Ascending aorta (tissue), 2 donors: ENCODE results near the gene SLC35F3. TPM values are rescaled to one million over a fixed set of nuclear protein-coding genes. Genes with fewer than 3 reads are reported as not detected.
"Not testable (repeated sequence)": the region's sequence is repeated elsewhere in the genome, so short reads cannot be mapped to it uniquely, and the experiment has no call there.

Experiments
- DNase-seq, 2 donors: peaks; one replicate each; pipeline ENCODE4 v3.0.0-alpha.2; 2019; ENCODE audit warnings: low spot score in 2 of 2
- H3K27ac ChIP-seq, 2 donors: fragments of 200-600 bp; sonication (generic); one replicate each; pipeline ENCODE4 v1.5.1; 2016 to 2017; ENCODE audit warnings: mild to moderate bottlenecking in 1 of 2
- H3K27me3 ChIP-seq: fragments of 200-600 bp; sonication (generic); one replicate; pipeline ENCODE4 v1.5.1; 2017
- H3K36me3 ChIP-seq, 2 donors: fragments of 200-600 bp; sonication (generic); one replicate each; pipeline ENCODE4 v1.5.1; 2016
- H3K4me1 ChIP-seq, 2 donors: fragments of 200-600 bp; sonication (generic); one replicate each; pipeline ENCODE4 v1.5.1; 2016 to 2017; ENCODE audit warnings: mild to moderate bottlenecking in 1 of 2
- H3K4me3 ChIP-seq, 2 donors: fragments of 200-600 bp; sonication (generic); one replicate each; pipeline ENCODE4 v1.5.1; 2016 to 2017; ENCODE audit warnings: mild to moderate bottlenecking in 1 of 2
- H3K9me3 ChIP-seq, 2 donors: fragments of 200-600 bp; sonication (generic); one replicate each; pipeline ENCODE4 v1.5.1; 2016
- intact Hi-C: fragments of 100-400 bp; cut with DNase I; formaldehyde crosslinking; loops from one replicate; pipeline ENCODE4 v1.15.1; 2023
- total RNA-seq: library from RNA; depleted of rRNA; stranded (reverse); fragments of >200 nt; gene quantifications from one replicate; pipeline ENCODE4 v1.1.0, GENCODE V29; 2016
- TF ChIP-seq, protein P1 (sequence below), 3 experiments: fragments of 200-600 bp in 2 of 3; fragments of 450-650 bp in 1 of 3; sonication (generic) in 2 of 3; IDR thresholded peaks; one replicate each; pipeline ENCODE4 v1.5.1; 2016 to 2019; ENCODE audit warnings: antibody characterized with exemption in 3 of 3, mild to moderate bottlenecking in 1 of 3, moderate library complexity in 1 of 3

The SLC35F3 gene
- total RNA-seq, 1 donor from 2014 or later = 1.4 TPM

GRCh38 chr1:234170622-234171021, 266.1 kb downstream of the SLC35F3 start:
- no peaks in the 10 kb centered on the region for H3K9me3 ChIP-seq
- peak in 1 of 2 donors; percentile 1 for DNase-seq
- H3K36me3 ChIP-seq = no peaks in the 10 kb centered on the region
- no peak overlapping the region for H3K27ac ChIP-seq
- no peak overlapping the region for H3K4me3 ChIP-seq
- H3K4me1 ChIP-seq = no peaks in the 10 kb centered on the region
- no peaks in the 10 kb centered on the region for H3K27me3 ChIP-seq
- intact Hi-C loops = no loop called here
- TF ChIP-seq, protein P1, sequence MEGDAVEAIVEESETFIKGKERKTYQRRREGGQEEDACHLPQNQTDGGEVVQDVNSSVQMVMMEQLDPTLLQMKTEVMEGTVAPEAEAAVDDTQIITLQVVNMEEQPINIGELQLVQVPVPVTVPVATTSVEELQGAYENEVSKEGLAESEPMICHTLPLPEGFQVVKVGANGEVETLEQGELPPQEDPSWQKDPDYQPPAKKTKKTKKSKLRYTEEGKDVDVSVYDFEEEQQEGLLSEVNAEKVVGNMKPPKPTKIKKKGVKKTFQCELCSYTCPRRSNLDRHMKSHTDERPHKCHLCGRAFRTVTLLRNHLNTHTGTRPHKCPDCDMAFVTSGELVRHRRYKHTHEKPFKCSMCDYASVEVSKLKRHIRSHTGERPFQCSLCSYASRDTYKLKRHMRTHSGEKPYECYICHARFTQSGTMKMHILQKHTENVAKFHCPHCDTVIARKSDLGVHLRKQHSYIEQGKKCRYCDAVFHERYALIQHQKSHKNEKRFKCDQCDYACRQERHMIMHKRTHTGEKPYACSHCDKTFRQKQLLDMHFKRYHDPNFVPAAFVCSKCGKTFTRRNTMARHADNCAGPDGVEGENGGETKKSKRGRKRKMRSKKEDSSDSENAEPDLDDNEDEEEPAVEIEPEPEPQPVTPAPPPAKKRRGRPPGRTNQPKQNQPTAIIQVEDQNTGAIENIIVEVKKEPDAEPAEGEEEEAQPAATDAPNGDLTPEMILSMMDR (IDR thresholded peaks at IDR 0.05) = no peak

DNA sequence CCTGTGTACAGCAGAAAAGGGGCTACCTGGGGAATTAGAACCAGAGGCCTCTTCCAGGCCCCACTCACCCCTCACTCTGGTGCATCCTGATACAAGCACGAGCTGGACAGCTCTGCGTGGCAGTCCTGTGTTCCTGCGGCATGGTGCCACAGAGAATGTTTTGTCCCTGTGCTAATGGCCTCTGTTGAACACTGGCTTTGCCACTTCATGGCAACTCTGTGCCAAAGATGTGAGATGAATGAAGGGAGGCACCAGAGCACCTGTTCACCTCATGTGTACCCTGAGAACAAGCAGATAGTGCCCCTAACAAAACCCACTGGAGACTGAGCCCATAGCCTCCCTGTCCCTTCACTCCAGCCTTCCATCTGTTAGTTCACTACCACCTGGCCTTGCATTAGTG, 269.5 kb downstream of the SLC35F3 start:
- Histone ChIP-seq H3K36me3 (no peaks in the 10 kb centered on the region), H3K27ac (no peak overlapping the region), H3K9me3 (no peaks in the 10 kb centered on the region), H3K27me3 (no peaks in the 10 kb centered on the region), H3K4me1 (no peaks in the 10 kb centered on the region), H3K4me3 (no peak overlapping the region)
- intact Hi-C loops = no loop called here
- DNase-seq = no peak
- TF ChIP-seq, protein P1 (IDR thresholded peaks at IDR 0.05) = no peak

DNA sequence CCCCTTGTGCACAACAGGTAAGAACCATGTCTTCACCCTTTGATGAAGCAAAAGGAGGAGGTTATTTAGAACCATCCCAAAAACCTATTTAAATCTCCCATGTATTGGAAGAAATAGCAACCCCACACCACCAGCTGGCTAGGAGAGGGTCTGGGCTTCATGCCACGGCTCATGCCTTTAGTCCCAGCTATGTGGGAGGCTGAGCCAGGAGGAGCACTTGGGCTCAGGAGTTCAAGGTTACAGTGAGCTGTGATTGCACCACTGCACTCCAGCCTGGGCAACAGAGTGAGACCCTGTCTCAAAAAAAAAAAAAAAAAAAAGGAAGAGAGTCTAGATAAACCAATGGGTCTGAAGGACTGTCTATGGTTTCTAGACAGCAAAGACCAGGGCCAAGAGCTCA, 270.9 kb downstream of the SLC35F3 start:
- H3K4me1 ChIP-seq = no peaks in the 10 kb centered on the region
- TF ChIP-seq, protein P1 (IDR thresholded peaks at IDR 0.05) = no peak

DNA sequence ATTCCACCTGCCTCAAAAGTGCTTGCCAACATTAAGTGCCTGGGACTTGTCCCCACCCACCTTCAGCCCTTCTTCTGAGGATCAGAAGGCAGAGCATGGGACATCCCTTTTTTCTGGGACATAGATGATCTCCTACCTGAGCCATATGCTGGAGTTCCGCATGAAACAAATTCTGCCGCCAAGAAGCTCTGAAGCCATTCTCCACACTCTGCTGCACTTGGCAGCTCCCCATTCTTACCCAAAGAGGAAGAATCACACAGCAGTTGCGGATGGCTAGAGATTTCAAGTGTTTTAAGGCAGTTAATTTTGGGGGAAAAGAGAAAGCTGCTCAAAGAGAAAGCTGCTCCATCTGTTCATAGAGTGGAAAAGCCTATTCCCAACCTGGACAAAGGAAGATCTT, 271.5 kb downstream of the SLC35F3 start:
- H3K27ac ChIP-seq = no peak overlapping the region
- no peaks in the 10 kb centered on the region for H3K36me3 ChIP-seq
- H3K4me1 ChIP-seq = no peaks in the 10 kb centered on the region
- DNase-seq = no peak
- intact Hi-C loops = no loop called here
- H3K4me3 ChIP-seq = no peak overlapping the region
- H3K27me3 ChIP-seq = no peaks in the 10 kb centered on the region
- TF ChIP-seq, protein P1 (IDR thresholded peaks at IDR 0.05) = no peak
- no peaks in the 10 kb centered on the region for H3K9me3 ChIP-seq

More for the DNA sequence above, 270.9 kb downstream of the SLC35F3 start:
- no peak overlapping the region for H3K4me3 ChIP-seq
- no peaks in the 10 kb centered on the region for H3K27me3 ChIP-seq
- intact Hi-C loops = no loop called here
- no peaks in the 10 kb centered on the region for H3K9me3 ChIP-seq
- no peak for DNase-seq
- no peaks in the 10 kb centered on the region for H3K36me3 ChIP-seq
- H3K27ac ChIP-seq = no peak overlapping the region

DNA sequence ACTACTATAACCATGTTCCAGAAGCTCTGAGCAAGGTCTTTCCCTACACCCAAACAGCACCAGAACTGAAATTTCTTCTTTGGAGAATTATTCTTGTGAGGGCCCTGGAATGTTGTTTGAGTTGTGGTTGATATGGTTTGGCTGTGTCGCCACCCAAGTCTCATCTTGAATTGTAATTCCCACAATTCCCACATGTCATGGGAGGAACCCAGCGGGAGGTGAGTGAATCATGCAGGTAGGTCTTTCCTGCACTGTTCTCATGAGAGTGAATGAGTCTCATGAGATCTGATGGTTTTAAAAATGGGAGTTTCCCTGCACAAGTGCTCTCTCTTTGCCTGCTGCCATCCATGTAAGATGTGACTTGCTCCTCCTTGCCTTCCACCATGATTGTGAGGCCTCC, 272.4 kb downstream of the SLC35F3 start:
- not testable (repeated sequence) for H3K27me3 ChIP-seq

DNA sequence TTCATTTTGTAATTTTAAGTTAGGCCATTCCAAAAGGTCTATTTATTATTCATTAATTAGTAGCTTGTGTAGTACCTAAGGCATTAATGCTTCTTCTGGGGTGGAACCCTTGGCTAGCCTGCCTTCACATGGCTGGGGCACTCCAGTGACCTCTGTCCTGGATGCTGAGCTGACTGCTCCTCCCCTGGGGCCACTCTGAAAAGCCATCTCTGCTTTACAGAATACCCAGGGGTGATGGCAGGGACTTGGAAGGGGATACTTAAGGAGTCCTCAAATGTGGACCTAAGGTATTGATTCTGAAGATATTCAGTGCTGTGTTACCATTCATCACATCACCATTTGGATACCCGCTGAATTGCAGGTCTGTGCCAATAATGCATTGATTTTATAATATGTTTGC, 281.0 kb downstream of the SLC35F3 start:
- no peak overlapping the region for H3K27ac ChIP-seq
- H3K4me1 ChIP-seq = no peaks in the 10 kb centered on the region
- H3K27me3 ChIP-seq = no peaks in the 10 kb centered on the region
- H3K9me3 ChIP-seq = peaks cover 0 to 3% of the 10 kb centered on the region in 2 donors
- no peaks in the 10 kb centered on the region for H3K36me3 ChIP-seq
- H3K4me3 ChIP-seq = no peak overlapping the region
- TF ChIP-seq, protein P1 (IDR thresholded peaks at IDR 0.05) = no peak
- intact Hi-C loops = no loop called here
- no peak for DNase-seq

More for the DNA sequence above, 272.4 kb downstream of the SLC35F3 start:
- H3K4me3 ChIP-seq, intact Hi-C loops, H3K4me1 ChIP-seq, H3K9me3 ChIP-seq, DNase-seq, H3K27ac ChIP-seq, H3K36me3 ChIP-seq: not testable (repeated sequence)
